B cell (primary cell): ENCODE data around the gene ZFR. TPM values are rescaled to one million over a fixed set of nuclear protein-coding genes. Genes with fewer than 3 reads are reported as not detected.
A peak's percentile ranks its signal among the peaks of the same experiment; 100 is the strongest.

ENCODE experiments used
- ATAC-seq: fragments of 200-7000 bp; cut with Tn5 transposase; one replicate; pipeline ENCODE4 v1.10.0; 2021; ENCODE audit warnings: low read depth, mild to moderate bottlenecking, moderate number of reproducible peaks, moderate library complexity
- CTCF ChIA-PET: fragments of 350-600 bp; sonication (Branson Sonifier 250); formaldehyde crosslinking; loops from one replicate; lab custom pipeline; 2021; ENCODE audit warnings: antibody characterized with exemption, inconsistent platforms; lab: Charles Lee
- POLR2A ChIA-PET: fragments of 350-600 bp; sonication (Branson Sonifier 250); formaldehyde crosslinking; loops from one replicate; lab custom pipeline; 2021; ENCODE audit warnings: antibody characterized with exemption; lab: Charles Lee
- DNase-seq: peaks from one replicate; pipeline ENCODE4 v3.0.0; 2013
- H2AFZ ChIP-seq: 2 replicates; pipeline ENCODE4 v1.6.1; 2012; ENCODE audit warnings: mild to moderate bottlenecking, low read depth, low read length; ENCODE audit not compliant: insufficient read depth, poor library complexity, severe bottlenecking
- H3K27ac ChIP-seq, 2 donors: 1 replicate in 1 of 2; 2 replicates in 1 of 2; pipeline ENCODE4 v1.5.1; 2012 to 2013; ENCODE audit warnings: low read length in 2 of 2, mild to moderate bottlenecking in 2 of 2, moderate library complexity in 1 of 2
- H3K27me3 ChIP-seq, 4 experiments: fragments of 200-600 bp in 1 of 4; sonication (generic) in 1 of 4; replicated peaks in 1 of 4; 1 replicate in 2 of 4; 2 replicates in 2 of 4; pipeline versions ENCODE4 v1.6.1 to v1.7.0; 2013 to 2016; ENCODE audit warnings: low read length in 3 of 4, mild to moderate bottlenecking in 2 of 4, mixed read lengths in 1 of 4, moderate library complexity in 1 of 4; ENCODE audit not compliant: insufficient read depth in 4 of 4, control insufficient read depth in 3 of 4; ENCODE audit errors: control extremely low read depth in 1 of 4
- H3K36me3 ChIP-seq, 2 experiments: replicated peaks in 1 of 2; 1 replicate in 1 of 2; 2 replicates in 1 of 2; pipeline versions ENCODE4 v1.6.1 to v1.7.1; 2013; ENCODE audit warnings: low read length in 1 of 2; ENCODE audit not compliant: insufficient read depth in 2 of 2, control insufficient read depth in 1 of 2; ENCODE audit errors: control extremely low read depth in 1 of 2, extremely low read depth in 1 of 2
- H3K4me1 ChIP-seq, 2 donors: fragments of 200-600 bp in 1 of 2; sonication (generic) in 1 of 2; 1 replicate in 1 of 2; 2 replicates in 1 of 2; pipeline versions ENCODE4 v1.5.1 to v1.6.1; 2013 to 2017; ENCODE audit warnings: low read length in 2 of 2; ENCODE audit not compliant: control insufficient read depth in 2 of 2, insufficient read depth in 2 of 2
- H3K4me2 ChIP-seq: replicated peaks from 2 replicates; pipeline ENCODE3; 2012; ENCODE audit warnings: mild to moderate bottlenecking, low read depth, low read length; ENCODE audit not compliant: poor library complexity, severe bottlenecking
- H3K4me3 ChIP-seq, 5 experiments: fragments of 200-600 bp in 1 of 5; sonication (generic) in 1 of 5; 1 replicate in 3 of 5; 2 replicates in 2 of 5; pipeline versions ENCODE4 v1.5.1 to v1.7.0; 2011 to 2016; ENCODE audit warnings: low read length in 4 of 5, mild to moderate bottlenecking in 4 of 5, low read depth in 2 of 5, control low read depth in 1 of 5, moderate library complexity in 1 of 5; ENCODE audit not compliant: insufficient read depth in 1 of 5; ENCODE audit errors: control extremely low read depth in 1 of 5, extremely low read depth in 1 of 5
- H3K79me2 ChIP-seq: fragments of 200-600 bp; sonication (generic); one replicate; pipeline ENCODE4 v1.6.0; 2016; ENCODE audit warnings: low read length; ENCODE audit not compliant: control insufficient read depth, insufficient read depth
- H3K9ac ChIP-seq: fragments of 200-600 bp; sonication (generic); 2 replicates; pipeline ENCODE4 v1.6.1; 2017; ENCODE audit warnings: mild to moderate bottlenecking, low read length, moderate library complexity
- H3K9me3 ChIP-seq, 3 donors: one replicate each; pipeline versions ENCODE4 v1.6.1 to v1.7.1; 2013; ENCODE audit warnings: low read length in 2 of 3; ENCODE audit not compliant: control insufficient read depth in 2 of 3, insufficient read depth in 1 of 3; ENCODE audit errors: control extremely low read depth in 1 of 3
- H4K20me1 ChIP-seq: 2 replicates; pipeline ENCODE4 v1.6.0; 2012; ENCODE audit warnings: mild to moderate bottlenecking, low read length; ENCODE audit not compliant: insufficient read depth, control insufficient read depth, poor library complexity, severe bottlenecking
- H3K27ac Mint-ChIP-seq: one replicate; pipeline ENCODE4 v1.8.0; 2021; ENCODE audit warnings: mixed read lengths
- H3K27me3 Mint-ChIP-seq: one replicate; pipeline ENCODE4 v1.8.0; 2021; ENCODE audit warnings: mixed read lengths
- H3K4me1 Mint-ChIP-seq: one replicate; pipeline ENCODE4 v1.8.0; 2021; ENCODE audit warnings: mixed read lengths
- H3K4me3 Mint-ChIP-seq: one replicate; pipeline ENCODE4 v1.8.0; 2021; ENCODE audit warnings: mixed read lengths
- H3K9me3 Mint-ChIP-seq: one replicate; pipeline ENCODE4 v1.8.0; 2022; ENCODE audit warnings: mixed read lengths; ENCODE audit not compliant: insufficient read depth
- CTCF ChIP-seq: fragments of 200-600 bp; IDR thresholded peaks from one replicate; pipeline ENCODE4 v1.8.0; 2022; ENCODE audit warnings: antibody characterized with exemption, mild to moderate bottlenecking
- EZH2 ChIP-seq: IDR thresholded peaks from 2 replicates; pipeline ENCODE4 v1.6.1; 2012; ENCODE audit warnings: borderline replicate concordance, low read depth, mild to moderate bottlenecking, moderate library complexity, low read length; ENCODE audit not compliant: insufficient read depth, poor library complexity, severe bottlenecking
- WGBS: methylation state at CpG from one replicate; pipeline ENCODE4 v1.1.5; 2013; ENCODE audit warnings: missing lambda C conversion rate; ENCODE audit not compliant: insufficient coverage; 5-methylcytosine and 5-hydroxymethylcytosine counted together
- intact Hi-C: fragments of 100-400 bp; cut with micrococcal nuclease; formaldehyde crosslinking; loops from one replicate; pipeline ENCODE4 v1.10.0; 2022
- polyA plus RNA-seq: library from polyadenylated mRNA; depleted of rRNA; stranded (reverse); fragments of >200 nt; gene quantifications from 2 replicates; pipeline ENCODE4 v1.2.3, GENCODE V29; 2012
- total RNA-seq, 2 donors: library from RNA; stranded (reverse); fragments of 120-200 nt in 1 of 2; gene quantifications; 1 replicate in 1 of 2; 2 replicates in 1 of 2; pipeline versions ENCODE4 v1.2.3 to v1.2.4, GENCODE V29; 2013 to 2022

Gene ZFR
- total and polyA plus RNA-seq, 2 donors (not counting 1 experiment from before 2014, with no cell fraction given) = 31.4 to 69.0 TPM

- peak overlapping the region; percentile 93 for H3K4me3 Mint-ChIP-seq
- Histone ChIP-seq H2AFZ (peak overlapping the region; percentile 89), H3K9ac (peak overlapping the region; percentile 91), H3K4me2 (peak overlapping the region; percentile 85), H3K4me3 (peak overlapping the region; percentile 55 to 91 (median 76)), H3K4me1 (peaks cover 36 to 42% of the 10 kb centered on the region in 2 donors), H3K36me3 (peaks cover 0 to 2% of the 10 kb centered on the region in 2 experiments), H3K27me3 (no peaks in the 10 kb centered on the region), H3K9me3 (no peaks in the 10 kb centered on the region), H4K20me1 (peaks cover 19% of the 10 kb centered on the region), H3K27ac (peak overlapping the region; percentile 88 to 92), H3K79me2 (peaks cover 62% of the 10 kb centered on the region)
- peak overlapping the region; percentile 94 for H3K27ac Mint-ChIP-seq
- under 1% methylated on average over 61 of the region's 83 CpGs for WGBS
- DNase-seq = peak; percentile 70
- ChIA-PET POLR2A (interaction anchor here (0.9 to 1.1 kb wide), 2 partner anchors 140 to 270 kb away, joined by 3 read pairs; partner anchors contain the start of gene GOLPH3), CTCF (interaction anchor here (1.1 to 1.6 kb wide), 2 partner anchors 146 to 147 kb away, joined by 3 to 8 read pairs; no protein-coding TSS in a partner anchor)
- peak; percentile 42 for ATAC-seq
- H3K9me3 Mint-ChIP-seq = no peaks in the 10 kb centered on the region
- peaks cover 61% of the 10 kb centered on the region for H3K4me1 Mint-ChIP-seq
- TF ChIP-seq CTCF = no peak
- intact Hi-C loops = loop anchor here (1.0 to 5.0 kb wide), 5 partner anchors 36 to 1564 kb away; partner anchors contain the start of genes AMACR, C5orf22, DROSHA and GOLPH3
- no peaks in the 10 kb centered on the region for H3K27me3 Mint-ChIP-seq
Measured at GRCh38 chr5:32443541-32444430, 754 bp downstream of the ZFR start.

- POLR2A ChIA-PET = interaction anchor here (0.9 to 1.1 kb wide), 2 partner anchors 140 to 269 kb away, joined by 3 read pairs; partner anchors contain the start of gene GOLPH3
- Mint-ChIP-seq H3K4me3 (peak overlapping the region; percentile 93), H3K4me1 (peaks cover 62% of the 10 kb centered on the region), H3K27me3 (no peaks in the 10 kb centered on the region), H3K27ac (peak overlapping the region; percentile 92), H3K9me3 (no peaks in the 10 kb centered on the region)
- Histone ChIP-seq H3K36me3 (peaks cover 0 to 2% of the 10 kb centered on the region in 2 experiments), H3K9me3 (no peaks in the 10 kb centered on the region), H3K27ac (peak overlapping the region; percentile 88 to 92), H3K9ac (peak overlapping the region; percentile 91), H4K20me1 (peaks cover 24% of the 10 kb centered on the region), H3K79me2 (peaks cover 68% of the 10 kb centered on the region), H3K27me3 (no peaks in the 10 kb centered on the region), H3K4me2 (peak overlapping the region; percentile 85), H3K4me3 (peak overlapping the region; percentile 55 to 91 (median 76)), H3K4me1 (peaks cover 36 to 42% of the 10 kb centered on the region in 2 donors), H2AFZ (peak overlapping the region; percentile 89)
- 12% methylated on average over 3 of the region's 7 CpGs for WGBS
- CTCF ChIA-PET = interaction anchor here (1.1 kb wide), 1 partner anchor 147 kb away, joined by 3 read pairs; no protein-coding TSS in a partner anchor
- DNase-seq = no peak
- intact Hi-C loops = loop anchor here (5.0 kb wide), 3 partner anchors 36 to 1564 kb away; partner anchors contain the start of genes AMACR, C5orf22 and DROSHA
- ATAC-seq = no peak
- TF ChIP-seq EZH2 (no peak), CTCF (no peak)
Measured at GRCh38 chr5:32443145-32443540, 1.4 kb downstream of the ZFR start.
